Cardiac muscle cell (in vitro differentiated cells and primary cell): ENCODE data around the gene GABRD. TPM values are rescaled to one million over a fixed set of nuclear protein-coding genes. Genes with fewer than 3 reads are reported as not detected.
"Not testable (repeated sequence)": the region's sequence is repeated elsewhere in the genome, so short reads cannot be mapped to it uniquely, and the experiment has no call there.

Experiments
- DNase-seq, 2 donors: peaks; one replicate each; pipeline versions ENCODE4 v3.0.0 to v3.0.0-alpha.2; 2010 to 2017; ENCODE audit warnings: low read depth in 1 of 2, low spot score in 1 of 2
- H3K27ac ChIP-seq: fragments of 200-600 bp; sonication (generic); 2 replicates; pipeline ENCODE4 v1.5.1; 2016
- H3K27me3 ChIP-seq: fragments of 200-600 bp; sonication (generic); 2 replicates; pipeline ENCODE4 v1.6.0; 2016; ENCODE audit warnings: control low read depth
- H3K36me3 ChIP-seq: fragments of 200-600 bp; sonication (generic); 2 replicates; pipeline ENCODE4 v1.5.1; 2016; ENCODE audit warnings: control low read depth
- H3K4me1 ChIP-seq: fragments of 200-600 bp; sonication (generic); 2 replicates; pipeline ENCODE4 v1.8.1; 2017; ENCODE audit warnings: low read depth, mild to moderate bottlenecking, mixed run types
- H3K4me3 ChIP-seq: fragments of 200-600 bp; sonication (generic); 2 replicates; pipeline ENCODE4 v1.5.1; 2016; ENCODE audit warnings: mild to moderate bottlenecking
- H3K9me3 ChIP-seq: fragments of 200-600 bp; sonication (generic); 2 replicates; pipeline ENCODE4 v1.5.1; 2017; ENCODE audit warnings: low read depth, mild to moderate bottlenecking, control low read depth
- polyA plus RNA-seq: library from polyadenylated mRNA; unstranded; fragments of >200 nt; fragmentation: Nextera tagmentation; extraction: Ambion mirVana; gene quantifications from 2 replicates; pipeline ENCODE4 v1.2.1, GENCODE V29; 2016
- total RNA-seq: library from RNA; depleted of rRNA; stranded (reverse); fragments of >200 nt; gene quantifications from 2 replicates; pipeline ENCODE4 v1.2.3, GENCODE V29; 2016
- TF ChIP-seq, protein P1 (sequence below): IDR thresholded peaks from 2 replicates; pipeline ENCODE4 v1.5.1; 2012; ENCODE audit warnings: low read depth, mild to moderate bottlenecking, low read length

The GABRD gene
- total and polyA plus RNA-seq, 2 experiments from 2014 or later, result not detected

DNA sequence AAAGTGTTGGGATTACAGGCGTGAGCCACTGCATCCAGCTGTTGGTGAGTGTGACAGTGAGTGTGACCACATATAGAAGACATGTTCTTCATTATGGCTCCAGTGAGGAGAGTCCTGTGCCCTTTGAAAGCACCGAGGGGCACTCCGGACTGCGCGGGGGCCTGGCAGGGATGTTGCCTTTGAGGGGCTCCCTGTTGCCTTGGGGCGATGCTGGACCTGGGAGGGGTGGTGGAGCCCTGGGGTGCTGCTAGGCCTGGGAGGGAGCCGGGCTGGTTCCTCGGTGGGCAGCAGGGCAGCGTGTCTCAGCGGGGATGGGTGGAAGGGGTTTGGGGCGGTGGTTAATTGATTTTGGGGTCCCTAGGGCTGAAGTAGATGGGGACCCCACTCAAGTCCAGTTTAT, 41.0 kb upstream of the GABRD start:
- Histone ChIP-seq H3K4me1 (no peaks in the 10 kb centered on the region), H3K9me3 (no peaks in the 10 kb centered on the region), H3K27me3 (no peaks in the 10 kb centered on the region), H3K36me3 (no peaks in the 10 kb centered on the region), H3K4me3 (no peak overlapping the region), H3K27ac (no peak overlapping the region)
- TF ChIP-seq, protein P1, sequence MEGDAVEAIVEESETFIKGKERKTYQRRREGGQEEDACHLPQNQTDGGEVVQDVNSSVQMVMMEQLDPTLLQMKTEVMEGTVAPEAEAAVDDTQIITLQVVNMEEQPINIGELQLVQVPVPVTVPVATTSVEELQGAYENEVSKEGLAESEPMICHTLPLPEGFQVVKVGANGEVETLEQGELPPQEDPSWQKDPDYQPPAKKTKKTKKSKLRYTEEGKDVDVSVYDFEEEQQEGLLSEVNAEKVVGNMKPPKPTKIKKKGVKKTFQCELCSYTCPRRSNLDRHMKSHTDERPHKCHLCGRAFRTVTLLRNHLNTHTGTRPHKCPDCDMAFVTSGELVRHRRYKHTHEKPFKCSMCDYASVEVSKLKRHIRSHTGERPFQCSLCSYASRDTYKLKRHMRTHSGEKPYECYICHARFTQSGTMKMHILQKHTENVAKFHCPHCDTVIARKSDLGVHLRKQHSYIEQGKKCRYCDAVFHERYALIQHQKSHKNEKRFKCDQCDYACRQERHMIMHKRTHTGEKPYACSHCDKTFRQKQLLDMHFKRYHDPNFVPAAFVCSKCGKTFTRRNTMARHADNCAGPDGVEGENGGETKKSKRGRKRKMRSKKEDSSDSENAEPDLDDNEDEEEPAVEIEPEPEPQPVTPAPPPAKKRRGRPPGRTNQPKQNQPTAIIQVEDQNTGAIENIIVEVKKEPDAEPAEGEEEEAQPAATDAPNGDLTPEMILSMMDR, result no peak
- DNase-seq, result no peak

DNA sequence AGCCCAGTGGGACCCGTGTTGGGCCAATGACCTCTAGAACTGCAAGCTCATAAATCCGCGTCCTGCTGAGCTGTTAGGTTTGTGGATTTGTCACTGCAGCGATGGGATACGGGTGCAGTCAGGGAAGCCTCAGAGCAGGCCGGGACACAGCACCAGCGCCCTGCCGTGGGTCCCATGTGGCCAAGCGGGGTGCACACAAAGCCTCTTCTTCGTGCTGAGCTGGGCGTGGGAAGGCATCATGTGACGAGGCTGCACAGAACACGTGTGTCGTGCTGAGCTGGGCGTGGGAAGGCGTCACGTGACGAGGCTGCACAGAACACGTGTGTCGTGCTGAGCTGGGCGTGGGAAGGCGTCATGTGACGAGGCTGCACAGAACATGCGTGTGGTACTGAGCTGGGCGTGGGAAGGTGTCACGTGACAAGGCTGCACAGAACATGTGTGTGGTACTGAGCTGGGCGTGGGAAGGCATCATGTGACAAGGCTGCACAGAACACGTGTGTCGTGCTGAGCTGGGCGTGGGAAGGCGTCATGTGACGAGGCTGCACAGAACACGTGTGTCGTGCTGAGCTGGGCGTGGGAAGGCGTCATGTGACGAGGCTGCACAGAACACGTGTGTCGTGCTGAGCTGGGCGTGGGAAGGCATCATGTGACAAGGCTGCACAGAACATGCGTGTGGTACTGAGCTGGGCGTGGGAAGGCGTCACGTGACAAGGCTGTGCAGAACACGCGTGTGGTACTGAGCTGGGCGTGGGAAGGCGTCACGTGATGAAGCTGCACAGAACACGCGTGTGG, 40.3 kb upstream of the GABRD start:
- H3K4me3 ChIP-seq, DNase-seq, H3K9me3 ChIP-seq, H3K36me3 ChIP-seq, H3K4me1 ChIP-seq, H3K27ac ChIP-seq, H3K27me3 ChIP-seq: not testable (repeated sequence)

DNA sequence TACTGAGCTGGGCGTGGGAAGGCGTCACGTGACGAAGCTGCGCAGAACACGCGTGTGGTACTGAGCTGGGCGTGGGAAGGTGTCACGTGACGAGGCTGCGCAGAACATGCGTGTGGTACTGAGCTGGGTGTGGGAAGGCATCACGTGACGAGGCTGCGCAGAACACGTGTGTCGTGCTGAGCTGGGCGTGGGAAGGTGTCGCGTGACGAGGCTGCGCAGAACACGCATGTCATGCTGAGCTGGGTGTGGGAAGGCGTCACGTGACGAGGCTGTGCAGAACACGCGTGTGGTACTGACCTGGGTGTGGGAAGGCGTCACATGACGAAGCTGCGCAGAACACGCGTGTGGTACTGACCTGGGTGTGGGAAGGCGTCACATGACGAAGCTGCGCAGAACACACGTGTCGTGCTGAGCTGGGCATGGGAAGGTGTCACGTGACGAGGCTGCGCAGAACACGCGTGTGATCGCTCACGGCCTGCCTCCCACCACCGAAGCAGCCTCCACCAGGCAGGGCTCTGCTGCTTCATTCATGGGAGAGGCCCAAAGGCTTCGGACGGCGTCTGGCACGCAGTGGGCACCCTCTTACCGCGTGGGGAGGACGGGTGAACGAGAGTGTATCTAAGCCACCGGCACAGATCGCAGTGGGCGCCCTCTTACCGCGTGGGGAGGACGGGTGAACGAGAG, 39.5 kb upstream of the GABRD start:
- DNase-seq, result no peak
- Histone ChIP-seq H3K4me1 (no peaks in the 10 kb centered on the region), H3K27ac (no peak overlapping the region), H3K36me3 (no peaks in the 10 kb centered on the region), H3K9me3 (no peaks in the 10 kb centered on the region), H3K27me3 (no peaks in the 10 kb centered on the region), H3K4me3 (no peak overlapping the region)
- TF ChIP-seq, protein P1, result no peak

DNA sequence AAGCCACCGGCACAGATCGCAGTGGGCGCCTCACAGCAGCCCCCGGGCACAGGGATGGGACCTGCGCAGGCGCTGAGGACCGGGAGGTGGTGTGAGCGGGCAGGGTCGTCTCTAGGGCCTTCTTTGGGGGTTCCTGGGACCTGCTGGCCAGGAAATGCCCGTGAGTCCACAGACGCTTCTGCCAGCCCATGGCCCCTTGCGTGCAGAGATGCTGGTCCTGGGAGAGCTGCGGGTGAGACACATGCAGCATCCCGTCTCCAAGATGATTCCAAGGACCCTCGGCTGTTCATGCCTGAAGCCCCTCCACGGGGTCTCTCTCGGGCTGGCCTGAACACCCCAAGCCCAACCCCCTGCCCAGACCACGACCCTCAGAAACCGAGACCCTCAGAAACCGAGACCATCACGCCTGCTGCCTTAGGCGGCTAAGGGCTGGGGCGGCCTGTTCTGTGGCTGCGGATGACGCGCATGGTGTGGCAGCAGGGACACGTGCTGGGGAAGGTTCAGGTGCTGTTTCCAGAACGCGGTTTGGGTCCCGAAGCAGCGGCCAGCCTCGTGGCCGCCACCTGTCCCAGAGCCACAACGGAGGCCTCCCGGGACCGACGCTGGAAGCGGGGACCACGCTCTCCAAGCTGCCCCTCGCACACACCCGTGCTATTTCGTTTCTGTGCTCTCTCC, 38.5 kb upstream of the GABRD start:
- no peaks in the 10 kb centered on the region for H3K4me1 ChIP-seq
- no peaks in the 10 kb centered on the region for H3K27me3 ChIP-seq
- no peaks in the 10 kb centered on the region for H3K9me3 ChIP-seq
- TF ChIP-seq, protein P1, result no peak
- no peak overlapping the region for H3K4me3 ChIP-seq
- no peak for DNase-seq
- H3K27ac ChIP-seq, result no peak overlapping the region
- no peaks in the 10 kb centered on the region for H3K36me3 ChIP-seq

DNA sequence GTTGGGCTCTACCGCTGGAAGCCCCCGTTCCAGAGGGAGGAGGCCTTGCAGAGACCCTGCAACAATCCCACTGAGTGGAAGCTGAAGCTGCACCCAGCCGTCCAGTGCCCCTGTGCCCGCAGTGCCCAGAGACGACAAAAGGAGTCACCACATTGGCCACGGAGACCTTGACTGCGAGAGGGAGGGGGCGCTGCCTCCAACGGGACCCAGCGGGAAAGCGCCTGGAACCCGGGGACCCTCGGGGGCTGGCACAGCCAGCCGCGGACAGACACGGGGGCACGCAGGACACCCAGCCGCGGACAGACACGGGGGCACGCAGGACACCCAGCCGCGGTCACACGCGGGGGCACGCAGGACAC, 38.0 kb upstream of the GABRD start:
- DNase-seq, result no peak
- no peaks in the 10 kb centered on the region for H3K9me3 ChIP-seq
- no peaks in the 10 kb centered on the region for H3K36me3 ChIP-seq
- no peaks in the 10 kb centered on the region for H3K27me3 ChIP-seq
- no peaks in the 10 kb centered on the region for H3K4me1 ChIP-seq
- no peak overlapping the region for H3K4me3 ChIP-seq
- TF ChIP-seq, protein P1, result no peak
- no peak overlapping the region for H3K27ac ChIP-seq

DNA sequence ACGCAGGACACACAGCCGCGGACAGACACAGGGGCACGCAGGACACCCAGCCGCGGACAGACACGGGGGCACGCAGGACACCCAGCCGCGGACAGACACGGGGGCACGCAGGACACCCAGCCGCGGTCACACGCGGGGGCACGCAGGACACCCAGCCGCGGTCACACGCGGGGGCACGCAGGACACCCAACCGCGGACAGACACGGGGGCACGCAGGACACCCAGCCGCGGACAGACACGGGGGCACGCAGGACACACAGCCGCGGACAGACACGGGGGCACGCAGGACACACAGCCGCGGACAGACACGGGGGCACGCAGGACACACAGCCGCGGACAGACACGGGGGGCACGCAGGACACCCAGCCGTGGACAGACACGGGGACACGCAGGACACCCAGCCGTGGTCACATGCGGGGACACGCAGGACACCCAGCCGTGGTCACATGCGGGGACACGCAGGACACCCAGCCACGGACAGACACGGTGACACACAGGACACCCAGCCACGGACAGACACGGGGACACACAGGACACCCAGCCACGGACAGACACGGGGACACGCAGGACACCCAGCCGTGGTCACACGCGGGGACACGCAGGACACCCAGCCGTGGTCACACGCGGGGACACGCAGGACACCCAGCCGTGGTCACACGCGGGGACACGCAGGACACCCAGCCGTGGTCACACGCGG, 37.4 kb upstream of the GABRD start:
- not testable (repeated sequence) for H3K36me3 ChIP-seq, H3K27ac ChIP-seq, H3K9me3 ChIP-seq, DNase-seq, H3K4me3 ChIP-seq, H3K4me1 ChIP-seq, H3K27me3 ChIP-seq
